Left ventricle myocardium inferior (tissue), 1 donor: ENCODE data around the gene PARVB. TPM values are rescaled to one million over a fixed set of nuclear protein-coding genes. Genes with fewer than 3 reads are reported as not detected.
"Not testable (repeated sequence)": the region's sequence is repeated elsewhere in the genome, so short reads cannot be mapped to it uniquely, and the experiment has no call there.

Source experiments
- DNase-seq: peaks from one replicate; pipeline ENCODE4 v3.0.0-alpha.2; 2020
- H3K27ac ChIP-seq: fragments of 200-600 bp; replicated peaks from 2 replicates; pipeline ENCODE4 v1.8.0; 2021
- H3K27me3 ChIP-seq: fragments of 200-600 bp; 2 replicates; pipeline ENCODE4 v1.8.0; 2021; ENCODE audit warnings: low read depth
- H3K36me3 ChIP-seq: fragments of 200-600 bp; 2 replicates; pipeline ENCODE4 v1.8.0; 2021
- H3K4me1 ChIP-seq: fragments of 200-600 bp; 2 replicates; pipeline ENCODE4 v1.8.0; 2021
- H3K4me3 ChIP-seq: fragments of 200-600 bp; 2 replicates; pipeline ENCODE4 v1.8.0; 2021; ENCODE audit warnings: mild to moderate bottlenecking, moderate library complexity
- H3K9me3 ChIP-seq: fragments of 200-600 bp; replicated peaks from 2 replicates; pipeline ENCODE4 v1.8.0; 2021
- CTCF ChIP-seq: fragments of 200-600 bp; IDR thresholded peaks from 2 replicates; pipeline ENCODE4 v1.8.0; 2021; ENCODE audit warnings: antibody characterized with exemption, mild to moderate bottlenecking, borderline replicate concordance
- intact Hi-C: fragments of 100-400 bp; cut with micrococcal nuclease; formaldehyde crosslinking; loops from one replicate; pipeline ENCODE4 v1.11.0; 2022
- total RNA-seq: library from RNA; stranded (reverse); fragmentation: NEBNext Ultra II Directional; extraction: Animal tissue kit (Norgen Biotek cat#: 25700); gene quantifications from one replicate; pipeline ENCODE4 v1.2.1, GENCODE V29; 2021
- donor health status: DM: no; HTN: yes; CAD: no; lungs with severe emphysema.

PARVB gene
- total RNA-seq, 1 donor from 2014 or later = 155 TPM

GRCh38 chr22:44108806-44109385 lies 84.8 kb downstream of the PARVB start:
- Histone ChIP-seq H3K4me3 (no peak overlapping the region), H3K4me1 (peaks cover 42% of the 10 kb centered on the region), H3K27ac (peak overlapping the region; percentile 73), H3K27me3 (no peaks in the 10 kb centered on the region), H3K9me3 (no peaks in the 10 kb centered on the region), H3K36me3 (peaks cover 20% of the 10 kb centered on the region)
- intact Hi-C loops = no loop called here
- DNase-seq = no peak
- no peak for TF ChIP-seq CTCF

- TF ChIP-seq CTCF = no peak
- H3K27ac ChIP-seq = peak overlapping the region; percentile 73
- no peak for DNase-seq
- H3K36me3 ChIP-seq = peaks cover 15% of the 10 kb centered on the region
- intact Hi-C loops = no loop called here
- H3K27me3 ChIP-seq = no peaks in the 10 kb centered on the region
- no peaks in the 10 kb centered on the region for H3K9me3 ChIP-seq
- H3K4me3 ChIP-seq = no peak overlapping the region
- H3K4me1 ChIP-seq = peaks cover 42% of the 10 kb centered on the region
Measured at GRCh38 chr22:44109416-44109815, 85.3 kb downstream of the PARVB start.

DNA sequence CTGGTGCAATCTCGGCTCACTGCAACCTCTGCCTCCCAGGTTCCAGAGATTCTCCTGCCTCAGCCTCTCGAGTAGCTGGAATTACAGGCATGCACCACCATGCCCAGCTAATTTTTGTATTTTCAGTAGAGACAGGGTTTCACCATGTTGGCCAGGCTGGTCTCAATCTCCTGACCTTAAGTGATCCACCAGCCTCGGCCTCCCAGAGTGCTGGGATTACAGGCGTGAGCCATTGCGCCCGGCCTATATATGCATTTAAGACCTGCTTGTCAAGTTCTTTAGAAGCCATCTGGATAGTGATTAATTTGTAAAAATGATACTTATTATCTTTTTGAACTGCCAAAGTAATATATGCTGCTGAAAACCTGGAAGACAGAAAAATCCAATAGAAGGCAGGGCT lies 86.6 kb downstream of the PARVB start:
- H3K27me3 ChIP-seq, H3K4me3 ChIP-seq, intact Hi-C loops, H3K36me3 ChIP-seq, DNase-seq, H3K9me3 ChIP-seq: not testable (repeated sequence)
- H3K27ac ChIP-seq = peak overlapping the region; percentile 73
- peaks cover 42% of the 10 kb centered on the region for H3K4me1 ChIP-seq

DNA sequence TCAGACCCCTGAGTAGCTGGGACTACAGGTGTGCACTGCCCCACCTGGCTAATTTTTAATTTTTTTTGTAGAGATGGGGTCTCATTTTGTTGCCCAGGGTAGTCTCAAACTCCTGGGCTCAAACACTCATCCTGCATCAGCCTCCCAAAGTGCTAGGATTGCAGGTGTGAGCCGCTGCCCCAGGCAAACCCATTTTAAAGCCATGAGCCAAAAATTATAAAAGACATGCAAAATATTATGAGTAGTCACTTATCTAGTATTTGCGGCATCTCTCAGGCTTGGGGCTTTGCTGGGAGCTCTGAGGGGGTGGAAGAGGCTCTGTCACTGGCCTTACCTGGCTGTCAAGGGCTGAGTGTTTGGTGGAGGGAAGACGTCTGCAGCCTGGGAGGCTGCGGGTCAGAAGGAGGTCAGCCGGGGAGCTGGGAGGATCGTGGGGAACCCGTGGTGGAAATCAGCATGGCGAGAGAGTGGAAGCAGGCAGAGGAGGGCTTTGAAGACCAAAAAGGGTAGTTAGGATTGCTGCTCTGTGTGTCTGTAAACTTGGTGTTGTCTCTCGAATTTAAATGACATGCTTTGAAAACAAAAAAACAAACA lies 87.6 kb downstream of the PARVB start:
- no peak for DNase-seq
- no peaks in the 10 kb centered on the region for H3K36me3 ChIP-seq
- peaks cover 52% of the 10 kb centered on the region for H3K4me1 ChIP-seq
- no peak for TF ChIP-seq CTCF
- H3K4me3 ChIP-seq = no peak overlapping the region
- H3K9me3 ChIP-seq = no peaks in the 10 kb centered on the region
- peak overlapping the region; percentile 74 for H3K27ac ChIP-seq
- intact Hi-C loops = no loop called here
- H3K27me3 ChIP-seq = no peaks in the 10 kb centered on the region

GRCh38 chr22:44112191-44112590 lies 88.1 kb downstream of the PARVB start:
- H3K4me3 ChIP-seq = no peak overlapping the region
- H3K27me3 ChIP-seq = no peaks in the 10 kb centered on the region
- intact Hi-C loops = no loop called here
- DNase-seq = no peak
- peaks cover 57% of the 10 kb centered on the region for H3K4me1 ChIP-seq
- H3K36me3 ChIP-seq = no peaks in the 10 kb centered on the region
- peak overlapping the region; percentile 74 for H3K27ac ChIP-seq
- no peaks in the 10 kb centered on the region for H3K9me3 ChIP-seq
- no peak for TF ChIP-seq CTCF

DNA sequence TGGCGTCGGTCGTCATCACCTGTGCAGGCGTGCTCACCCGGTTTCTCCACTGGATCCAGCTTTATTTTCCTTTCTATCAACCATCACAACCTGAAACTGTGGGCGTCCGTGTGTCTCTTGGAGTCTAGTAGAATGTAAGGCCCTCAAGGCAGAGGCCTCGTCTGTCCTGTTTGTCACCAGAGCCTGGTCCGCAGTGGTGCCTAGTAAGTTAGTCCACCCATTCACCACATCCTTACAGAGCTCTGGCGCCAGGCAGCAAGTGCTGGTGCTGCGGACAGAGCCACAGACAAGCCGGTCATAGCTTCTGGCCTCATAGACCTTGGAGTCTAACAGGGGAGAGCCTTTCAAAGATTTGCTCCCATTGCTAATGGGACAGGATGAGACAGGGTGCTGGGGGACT lies 92.2 kb downstream of the PARVB start:
- DNase-seq = no peak
- peaks cover 26% of the 10 kb centered on the region for H3K36me3 ChIP-seq
- TF ChIP-seq CTCF = no peak
- peaks cover 36% of the 10 kb centered on the region for H3K4me1 ChIP-seq
- H3K4me3 ChIP-seq = no peak overlapping the region
- H3K9me3 ChIP-seq = peaks cover 5% of the 10 kb centered on the region
- intact Hi-C loops = no loop called here
- peak overlapping the region; percentile 68 for H3K27ac ChIP-seq
- H3K27me3 ChIP-seq = no peaks in the 10 kb centered on the region
